DOHH2 (cell line): ENCODE measurements around the gene FNDC3A.

Experiments used
- H3F3A ChIP-seq: fragments of 200-600 bp; sonication (generic), shearing (Covaris generic); 2 replicates; pipeline ENCODE4 v1.6.0; 2016; ENCODE audit warnings: antibody characterized with exemption, mild to moderate bottlenecking; ENCODE audit not compliant: control insufficient read depth, insufficient read depth
- H3K27ac ChIP-seq: fragments of 200-600 bp; sonication (generic); 2 replicates; pipeline ENCODE4 v1.5.1; 2014; ENCODE audit warnings: low read depth, mild to moderate bottlenecking, low read length, moderate library complexity
- H3K27me3 ChIP-seq: fragments of 200-600 bp; sonication (generic); 2 replicates; pipeline ENCODE4 v1.6.1; 2014; ENCODE audit warnings: mild to moderate bottlenecking, low read length, mixed read lengths; ENCODE audit not compliant: control insufficient read depth
- H3K36me3 ChIP-seq: fragments of 200-600 bp; sonication (generic); 2 replicates; pipeline ENCODE4 v1.6.1; 2014; ENCODE audit warnings: mild to moderate bottlenecking, low read length, moderate library complexity, mixed read lengths; ENCODE audit not compliant: control insufficient read depth
- H3K4me1 ChIP-seq: fragments of 200-600 bp; sonication (generic); 2 replicates; pipeline ENCODE4 v1.6.1; 2014; ENCODE audit warnings: mild to moderate bottlenecking, low read length, mixed read lengths; ENCODE audit not compliant: control insufficient read depth
- H3K4me2 ChIP-seq: fragments of 200-600 bp; sonication (generic); 2 replicates; pipeline ENCODE4 v1.6.0; 2014; ENCODE audit warnings: mild to moderate bottlenecking, low read length, moderate library complexity
- H3K4me3 ChIP-seq: fragments of 200-600 bp; sonication (generic); 2 replicates; pipeline ENCODE4 v1.5.1; 2014; ENCODE audit warnings: mild to moderate bottlenecking, low read length, mixed read lengths
- H3K79me2 ChIP-seq: fragments of 200-600 bp; sonication (generic); 2 replicates; pipeline ENCODE4 v1.6.1; 2014; ENCODE audit warnings: mild to moderate bottlenecking, low read length, mixed read lengths; ENCODE audit not compliant: control insufficient read depth
- H3K9me2 ChIP-seq: fragments of 200-600 bp; sonication (generic); replicated peaks from 2 replicates; pipeline ENCODE4 v1.6.1; 2014; ENCODE audit warnings: mild to moderate bottlenecking, low read length, mixed read lengths; ENCODE audit not compliant: control insufficient read depth
- H3K9me3 ChIP-seq: fragments of 200-600 bp; sonication (generic); 2 replicates; pipeline ENCODE4 v1.6.1; 2014; ENCODE audit warnings: antibody characterized with exemption, low read length, mixed read lengths; ENCODE audit not compliant: control insufficient read depth, insufficient read depth
- H4K20me1 ChIP-seq: fragments of 200-600 bp; sonication (generic); 2 replicates; pipeline ENCODE4 v1.6.0; 2014; ENCODE audit warnings: low read depth, mild to moderate bottlenecking, antibody characterized with exemption, low read length, moderate library complexity; ENCODE audit not compliant: control insufficient read depth, insufficient read depth
- EZH2phosphoT487 ChIP-seq: fragments of 200-600 bp; sonication (generic); IDR thresholded peaks from 2 replicates; pipeline ENCODE4 v1.6.1; 2017; ENCODE audit warnings: borderline replicate concordance, mild to moderate bottlenecking, antibody characterized with exemption, low read length, moderate library complexity, mixed read lengths
- TF ChIP-seq, protein P1 (sequence below): fragments of 200-600 bp; sonication (generic); IDR thresholded peaks from one replicate; pipeline ENCODE4 v1.5.1; 2014; ENCODE audit warnings: antibody characterized with exemption, mild to moderate bottlenecking, low read depth, low read length; ENCODE audit not compliant: poor library complexity, severe bottlenecking

Gene FNDC3A

DNA sequence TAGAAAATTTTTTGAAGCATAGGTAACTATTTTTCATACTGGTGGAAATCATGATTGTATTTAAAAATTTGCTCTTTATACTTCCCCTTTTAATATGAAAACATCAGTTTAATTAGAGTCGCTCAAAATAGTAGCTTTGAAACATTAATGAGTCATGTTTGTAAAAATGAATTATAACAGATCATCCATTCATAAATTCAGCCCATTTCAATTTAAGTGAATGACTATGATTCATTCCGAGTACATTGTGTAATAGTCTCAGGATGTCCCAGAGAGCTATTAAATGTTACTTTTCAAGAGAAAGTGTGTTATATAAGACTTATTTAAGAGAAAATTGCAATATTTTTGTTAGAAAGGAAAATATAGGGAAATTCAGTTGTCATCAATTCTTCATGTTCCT is 111.0 kb downstream of the FNDC3A start:
- no peaks in the 10 kb centered on the region for H3K9me2 ChIP-seq
- H3K4me1 ChIP-seq: 0 out of 2 replicates have a peak, but pooled peaks cover 2% of the 10 kb centered on the region
- H3K27me3 ChIP-seq: no peaks in the 10 kb centered on the region
- H3K79me2 ChIP-seq: no peaks in the 10 kb centered on the region
- no peak overlapping the region for H3K27ac ChIP-seq
- H3K36me3 ChIP-seq: no peaks in the 10 kb centered on the region
- TF ChIP-seq, protein P1, sequence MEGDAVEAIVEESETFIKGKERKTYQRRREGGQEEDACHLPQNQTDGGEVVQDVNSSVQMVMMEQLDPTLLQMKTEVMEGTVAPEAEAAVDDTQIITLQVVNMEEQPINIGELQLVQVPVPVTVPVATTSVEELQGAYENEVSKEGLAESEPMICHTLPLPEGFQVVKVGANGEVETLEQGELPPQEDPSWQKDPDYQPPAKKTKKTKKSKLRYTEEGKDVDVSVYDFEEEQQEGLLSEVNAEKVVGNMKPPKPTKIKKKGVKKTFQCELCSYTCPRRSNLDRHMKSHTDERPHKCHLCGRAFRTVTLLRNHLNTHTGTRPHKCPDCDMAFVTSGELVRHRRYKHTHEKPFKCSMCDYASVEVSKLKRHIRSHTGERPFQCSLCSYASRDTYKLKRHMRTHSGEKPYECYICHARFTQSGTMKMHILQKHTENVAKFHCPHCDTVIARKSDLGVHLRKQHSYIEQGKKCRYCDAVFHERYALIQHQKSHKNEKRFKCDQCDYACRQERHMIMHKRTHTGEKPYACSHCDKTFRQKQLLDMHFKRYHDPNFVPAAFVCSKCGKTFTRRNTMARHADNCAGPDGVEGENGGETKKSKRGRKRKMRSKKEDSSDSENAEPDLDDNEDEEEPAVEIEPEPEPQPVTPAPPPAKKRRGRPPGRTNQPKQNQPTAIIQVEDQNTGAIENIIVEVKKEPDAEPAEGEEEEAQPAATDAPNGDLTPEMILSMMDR: no peak
- no peak for TF ChIP-seq EZH2phosphoT487
- H3K9me3 ChIP-seq: no peaks in the 10 kb centered on the region
- no peak overlapping the region for H3K4me2 ChIP-seq
- no peaks in the 10 kb centered on the region for H4K20me1 ChIP-seq
- H3F3A ChIP-seq: no peaks in the 10 kb centered on the region
- no peak overlapping the region for H3K4me3 ChIP-seq

DNA sequence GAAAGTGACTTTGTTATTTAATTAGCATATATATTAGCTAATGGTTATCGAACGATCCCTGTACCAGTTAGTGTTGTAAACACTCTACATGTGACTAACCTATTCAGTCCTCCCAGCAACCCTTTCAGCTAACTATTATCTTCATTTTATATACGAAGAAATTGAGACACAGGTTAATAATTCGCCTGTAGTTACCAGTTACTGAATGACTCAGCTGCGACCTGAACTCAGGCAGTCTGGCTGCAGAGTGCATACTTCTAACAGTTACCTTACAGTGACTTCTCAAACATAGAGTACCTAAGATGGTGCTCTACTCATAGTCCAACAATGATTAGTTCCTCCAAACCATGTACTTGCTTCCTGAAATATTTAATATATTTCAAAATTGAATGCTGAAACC is 117.7 kb downstream of the FNDC3A start:
- no peaks in the 10 kb centered on the region for H3F3A ChIP-seq
- H3K27me3 ChIP-seq: no peaks in the 10 kb centered on the region
- H3K79me2 ChIP-seq: no peaks in the 10 kb centered on the region
- H3K9me2 ChIP-seq: no peaks in the 10 kb centered on the region
- no peak overlapping the region for H3K27ac ChIP-seq
- no peak overlapping the region for H3K4me2 ChIP-seq
- H3K36me3 ChIP-seq: no peaks in the 10 kb centered on the region
- no peaks in the 10 kb centered on the region for H3K4me1 ChIP-seq
- TF ChIP-seq EZH2phosphoT487: no peak
- TF ChIP-seq, protein P1: no peak
- H3K9me3 ChIP-seq: no peaks in the 10 kb centered on the region
- H3K4me3 ChIP-seq: no peak overlapping the region
- no peaks in the 10 kb centered on the region for H4K20me1 ChIP-seq

DNA sequence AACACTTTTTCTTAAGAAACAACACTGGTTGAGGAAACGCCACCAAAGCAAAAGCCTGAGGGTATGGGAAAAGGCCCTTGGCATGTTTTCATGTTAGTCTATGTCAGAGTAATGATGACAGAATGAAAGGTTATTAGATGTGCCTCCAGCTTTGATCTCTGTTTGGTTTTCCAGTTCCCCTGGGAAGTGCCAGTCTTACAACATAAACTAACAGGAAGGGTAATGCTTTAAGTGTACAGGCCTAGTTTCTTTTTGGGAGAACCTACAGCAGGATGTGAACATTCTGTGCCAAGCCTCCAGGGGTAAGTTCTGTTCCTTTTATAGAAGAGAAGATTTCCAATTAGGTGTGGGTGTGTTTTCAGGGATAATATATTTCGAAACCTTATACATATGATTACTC is 121.7 kb downstream of the FNDC3A start:
- no peaks in the 10 kb centered on the region for H4K20me1 ChIP-seq
- no peak overlapping the region for H3K4me2 ChIP-seq
- H3K4me1 ChIP-seq: no peaks in the 10 kb centered on the region
- no peaks in the 10 kb centered on the region for H3K27me3 ChIP-seq
- H3K36me3 ChIP-seq: no peaks in the 10 kb centered on the region
- no peak overlapping the region for H3K27ac ChIP-seq
- H3F3A ChIP-seq: no peaks in the 10 kb centered on the region
- no peaks in the 10 kb centered on the region for H3K9me3 ChIP-seq
- no peak for TF ChIP-seq EZH2phosphoT487
- TF ChIP-seq, protein P1: no peak
- no peaks in the 10 kb centered on the region for H3K79me2 ChIP-seq
- H3K9me2 ChIP-seq: no peaks in the 10 kb centered on the region
- H3K4me3 ChIP-seq: no peak overlapping the region

DNA sequence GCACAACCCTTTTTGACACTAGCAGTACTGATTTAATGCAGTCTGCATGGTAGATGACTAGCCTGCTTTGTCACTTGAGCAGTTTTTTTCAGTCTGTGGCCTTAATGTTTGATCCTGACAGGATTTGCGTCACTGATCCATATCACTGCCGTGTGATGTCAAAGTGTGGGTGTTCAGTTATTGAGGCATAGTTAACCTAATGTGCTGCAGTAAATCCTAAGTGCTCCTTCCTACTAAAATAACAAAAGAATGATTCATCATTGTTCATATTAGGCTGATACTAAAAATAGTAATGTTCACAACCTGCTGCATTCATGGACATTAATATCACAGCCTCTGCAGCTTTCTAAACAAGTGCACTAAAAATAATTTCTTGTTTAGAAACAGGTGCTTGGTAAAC is 122.5 kb downstream of the FNDC3A start:
- no peak overlapping the region for H3K27ac ChIP-seq
- no peak overlapping the region for H3K4me3 ChIP-seq
- no peaks in the 10 kb centered on the region for H3K9me2 ChIP-seq
- no peaks in the 10 kb centered on the region for H4K20me1 ChIP-seq
- H3K27me3 ChIP-seq: no peaks in the 10 kb centered on the region
- no peaks in the 10 kb centered on the region for H3K36me3 ChIP-seq
- TF ChIP-seq EZH2phosphoT487: no peak
- TF ChIP-seq, protein P1: no peak
- H3K4me1 ChIP-seq: no peaks in the 10 kb centered on the region
- no peak overlapping the region for H3K4me2 ChIP-seq
- H3K79me2 ChIP-seq: no peaks in the 10 kb centered on the region
- H3F3A ChIP-seq: no peaks in the 10 kb centered on the region
- no peaks in the 10 kb centered on the region for H3K9me3 ChIP-seq
